H9 (cell line): ENCODE measurements around the gene APOL5. TPM values are rescaled to one million over a fixed set of nuclear protein-coding genes. Genes with fewer than 3 reads are reported as not detected.

Source experiments
- DNase-seq: peaks from one replicate; pipeline ENCODE4 v3.0.0-alpha.2; 2017
- H2AFZ ChIP-seq: one replicate; pipeline ENCODE4 v1.6.1; 2013; ENCODE audit warnings: mild to moderate bottlenecking, low read length, control low read depth, moderate library complexity
- H2AK5ac ChIP-seq: 2 replicates; pipeline ENCODE4 v1.6.1; 2013; ENCODE audit warnings: low read length, control low read depth, mixed read lengths; ENCODE audit not compliant: insufficient read length
- H2BK120ac ChIP-seq: one replicate; pipeline ENCODE4 v1.6.1; 2013; ENCODE audit warnings: low read depth, mild to moderate bottlenecking, low read length, control low read depth, inconsistent platforms; ENCODE audit not compliant: poor library complexity, severe bottlenecking
- H2BK12ac ChIP-seq: 2 replicates; pipeline ENCODE4 v1.6.1; 2013; ENCODE audit warnings: low read length, control low read depth, mixed read lengths, low read depth; ENCODE audit not compliant: insufficient read length
- H2BK15ac ChIP-seq: 2 replicates; pipeline ENCODE4 v1.6.1; 2013; ENCODE audit warnings: low read depth, low read length, control low read depth
- H2BK20ac ChIP-seq: one replicate; pipeline ENCODE4 v1.6.1; 2013; ENCODE audit warnings: low read depth, mild to moderate bottlenecking, low read length, control low read depth, inconsistent platforms; ENCODE audit not compliant: poor library complexity, severe bottlenecking
- H2BK5ac ChIP-seq: 2 replicates; pipeline ENCODE4 v1.6.1; 2013; ENCODE audit warnings: low read length, control low read depth, mixed read lengths; ENCODE audit not compliant: insufficient read length
- H3K14ac ChIP-seq: 2 replicates; pipeline ENCODE4 v1.6.1; 2013; ENCODE audit warnings: low read length, control low read depth; ENCODE audit not compliant: insufficient read depth
- H3K18ac ChIP-seq: 2 replicates; pipeline ENCODE4 v1.6.1; 2013; ENCODE audit warnings: low read depth, mild to moderate bottlenecking, mixed read lengths, low read length, control low read depth; ENCODE audit not compliant: insufficient read length
- H3K23ac ChIP-seq: 2 replicates; pipeline ENCODE4 v1.6.1; 2013; ENCODE audit warnings: low read length, control low read depth, mixed read lengths, low read depth; ENCODE audit not compliant: insufficient read length
- H3K23me2 ChIP-seq: 2 replicates; pipeline ENCODE4 v1.6.1; 2013; ENCODE audit warnings: low read depth, mild to moderate bottlenecking, mixed read lengths, low read length, control low read depth; ENCODE audit not compliant: insufficient read length, poor library complexity, severe bottlenecking
- H3K27ac ChIP-seq: 2 replicates; pipeline ENCODE4 v1.5.1; 2013; ENCODE audit warnings: low read length, control low read depth, mixed read lengths, low read depth; ENCODE audit not compliant: insufficient read length
- H3K27me3 ChIP-seq: 2 replicates; pipeline ENCODE4 v1.6.1; 2013; ENCODE audit warnings: low read length, control low read depth, inconsistent platforms; ENCODE audit not compliant: insufficient read depth
- H3K4ac ChIP-seq: 2 replicates; pipeline ENCODE4 v1.6.1; 2013; ENCODE audit warnings: low read depth, mild to moderate bottlenecking, control low read depth, inconsistent platforms, low read length, moderate library complexity
- H3K4me1 ChIP-seq: 2 replicates; pipeline ENCODE4 v1.6.1; 2013; ENCODE audit warnings: low read length, control low read depth, inconsistent platforms; ENCODE audit not compliant: insufficient read depth
- H3K4me2 ChIP-seq: 2 replicates; pipeline ENCODE4 v1.6.1; 2013; ENCODE audit warnings: low read length, control low read depth, mixed read lengths; ENCODE audit not compliant: insufficient read length, insufficient read depth
- H3K56ac ChIP-seq: 2 replicates; pipeline ENCODE4 v1.6.1; 2013; ENCODE audit warnings: low read depth, mild to moderate bottlenecking, mixed read lengths, low read length, control low read depth; ENCODE audit not compliant: insufficient read length
- H3K79me1 ChIP-seq: 2 replicates; pipeline ENCODE4 v1.6.1; 2013; ENCODE audit warnings: low read depth, mild to moderate bottlenecking, moderate library complexity, low read length, control low read depth, inconsistent platforms; ENCODE audit not compliant: insufficient read depth, poor library complexity, severe bottlenecking
- H3K79me2 ChIP-seq: 2 replicates; pipeline ENCODE4 v1.6.1; 2013; ENCODE audit warnings: low read length, control low read depth, inconsistent platforms; ENCODE audit not compliant: insufficient read depth
- H3K9ac ChIP-seq: 2 replicates; pipeline ENCODE4 v1.6.1; 2013; ENCODE audit warnings: low read length, control low read depth, mixed read lengths; ENCODE audit not compliant: insufficient read length; ENCODE audit errors: extremely low read depth
- H3K9me3 ChIP-seq: one replicate; pipeline ENCODE4 v1.6.1; 2013; ENCODE audit warnings: low read depth, low read length, inconsistent platforms; ENCODE audit not compliant: control insufficient read depth
- H3T11ph ChIP-seq: one replicate; pipeline ENCODE4 v1.6.1; 2013; ENCODE audit warnings: mild to moderate bottlenecking, low read length, control low read depth, inconsistent platforms
- H4K20me1 ChIP-seq: one replicate; pipeline ENCODE4 v1.6.1; 2013; ENCODE audit not compliant: control insufficient read depth, insufficient read length, insufficient read depth
- H4K5ac ChIP-seq: 2 replicates; pipeline ENCODE4 v1.6.1; 2013; ENCODE audit warnings: low read depth, mild to moderate bottlenecking, mixed read lengths, low read length, control low read depth; ENCODE audit not compliant: insufficient read length
- H4K8ac ChIP-seq: replicated peaks from 2 replicates; pipeline ENCODE4 v1.6.1; 2013; ENCODE audit warnings: low read length, control low read depth, mixed read lengths, low read depth; ENCODE audit not compliant: insufficient read length
- H4K91ac ChIP-seq: 2 replicates; pipeline ENCODE4 v1.6.1; 2013; ENCODE audit warnings: low read depth, mild to moderate bottlenecking, moderate library complexity, mixed read lengths, low read length, control low read depth; ENCODE audit not compliant: insufficient read length
- H3K27ac Mint-ChIP-seq, 3 experiments: 2 replicates in 2 of 3; 3 replicates in 1 of 3; pipeline ENCODE4 v1.8.0; 2020 to 2021; ENCODE audit warnings: mixed read lengths in 3 of 3, mild to moderate bottlenecking in 1 of 3, moderate library complexity in 1 of 3
- H3K27me3 Mint-ChIP-seq: 2 replicates; pipeline ENCODE4 v1.8.0; 2021; ENCODE audit warnings: low read depth, mild to moderate bottlenecking, moderate library complexity, mixed read lengths
- H3K36me3 Mint-ChIP-seq, 3 experiments: 2 replicates in 2 of 3; 3 replicates in 1 of 3; pipeline ENCODE4 v1.8.0; 2020 to 2021; ENCODE audit warnings: low read depth in 3 of 3, mixed read lengths in 3 of 3; ENCODE audit not compliant: insufficient read depth in 1 of 3
- H3K4me1 Mint-ChIP-seq, 2 experiments: 2 replicates each; pipeline ENCODE4 v1.8.0; 2020; ENCODE audit warnings: mixed read lengths in 2 of 2
- H3K4me3 Mint-ChIP-seq, 2 experiments: 2 replicates in 1 of 2; 3 replicates in 1 of 2; pipeline ENCODE4 v1.8.0; 2020 to 2021; ENCODE audit warnings: mild to moderate bottlenecking in 2 of 2, mixed read lengths in 2 of 2, moderate library complexity in 1 of 2
- H3K9me3 Mint-ChIP-seq, 2 experiments: 2 replicates in 1 of 2; 3 replicates in 1 of 2; pipeline ENCODE4 v1.8.0; 2020; ENCODE audit warnings: mild to moderate bottlenecking in 2 of 2, mixed read lengths in 2 of 2, moderate library complexity in 1 of 2
- WGBS: extraction: QIAGEN DNeasy Blood & Tissue Kit; methylation state at CpG from one replicate; pipeline ENCODE4 v1.1.7; 2013; ENCODE audit warnings: missing lambda C conversion rate, low lambda C conversion rate, mixed read lengths; ENCODE audit not compliant: insufficient read length; ENCODE audit errors: extremely low coverage; 5-methylcytosine and 5-hydroxymethylcytosine counted together
- total RNA-seq: library from RNA; stranded (reverse); gene quantifications from 2 replicates; pipeline ENCODE4 v1.2.1, GENCODE V29; 2021
- TF ChIP-seq, protein P1 (sequence below): fragments of 200-600 bp; sonication (generic); conservative IDR thresholded peaks from 3 replicates; pipeline ENCODE4 v1.8.0; 2021; ENCODE audit warnings: antibody characterized with exemption, mild to moderate bottlenecking

Gene APOL5
- total RNA-seq, 1 experiment from 2014 or later = not detected

DNA sequence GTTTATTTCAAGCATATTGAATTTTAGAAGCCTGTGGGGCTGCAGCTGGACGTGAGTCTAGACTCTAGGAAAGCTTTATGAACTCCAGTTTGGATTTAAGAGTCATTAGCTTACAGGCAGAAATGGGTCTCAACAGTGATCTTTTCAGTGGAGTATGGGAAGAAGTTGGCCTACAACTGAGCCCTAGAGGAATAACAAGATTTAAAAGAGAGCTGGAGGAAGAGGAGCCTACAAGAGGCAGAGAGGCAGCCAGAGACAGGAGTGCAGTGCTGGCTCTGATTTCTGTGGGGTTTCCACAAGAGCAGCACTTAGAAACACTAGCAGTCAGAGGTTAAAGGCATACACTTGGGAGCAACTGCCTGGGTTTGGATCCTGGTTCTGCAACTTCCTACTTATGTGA, 17.9 kb downstream of the APOL5 start:
- no peak overlapping the region for H3K4me3 Mint-ChIP-seq
- no CpG with 5 or more reads among the region's 1 CpG for WGBS
- peaks cover 6% of the 10 kb centered on the region for H3K27me3 Mint-ChIP-seq
- TF ChIP-seq, protein P1, sequence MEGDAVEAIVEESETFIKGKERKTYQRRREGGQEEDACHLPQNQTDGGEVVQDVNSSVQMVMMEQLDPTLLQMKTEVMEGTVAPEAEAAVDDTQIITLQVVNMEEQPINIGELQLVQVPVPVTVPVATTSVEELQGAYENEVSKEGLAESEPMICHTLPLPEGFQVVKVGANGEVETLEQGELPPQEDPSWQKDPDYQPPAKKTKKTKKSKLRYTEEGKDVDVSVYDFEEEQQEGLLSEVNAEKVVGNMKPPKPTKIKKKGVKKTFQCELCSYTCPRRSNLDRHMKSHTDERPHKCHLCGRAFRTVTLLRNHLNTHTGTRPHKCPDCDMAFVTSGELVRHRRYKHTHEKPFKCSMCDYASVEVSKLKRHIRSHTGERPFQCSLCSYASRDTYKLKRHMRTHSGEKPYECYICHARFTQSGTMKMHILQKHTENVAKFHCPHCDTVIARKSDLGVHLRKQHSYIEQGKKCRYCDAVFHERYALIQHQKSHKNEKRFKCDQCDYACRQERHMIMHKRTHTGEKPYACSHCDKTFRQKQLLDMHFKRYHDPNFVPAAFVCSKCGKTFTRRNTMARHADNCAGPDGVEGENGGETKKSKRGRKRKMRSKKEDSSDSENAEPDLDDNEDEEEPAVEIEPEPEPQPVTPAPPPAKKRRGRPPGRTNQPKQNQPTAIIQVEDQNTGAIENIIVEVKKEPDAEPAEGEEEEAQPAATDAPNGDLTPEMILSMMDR = no peak
- Histone ChIP-seq H3K23ac (no peak overlapping the region), H4K20me1 (no peaks in the 10 kb centered on the region), H3K4me2 (no peak overlapping the region), H3K9ac (no peak overlapping the region), H3K79me1 (no peaks in the 10 kb centered on the region), H4K5ac (no peak overlapping the region), H2BK12ac (no peak overlapping the region), H3K79me2 (no peaks in the 10 kb centered on the region), H2BK20ac (no peak overlapping the region), H4K8ac (no peak overlapping the region), H2BK5ac (no peak overlapping the region), H2AFZ (no peak overlapping the region), H3T11ph (no peak overlapping the region), H2BK15ac (no peak overlapping the region), H2AK5ac (no peak overlapping the region), H3K9me3 (no peaks in the 10 kb centered on the region), H3K14ac (no peak overlapping the region), H3K27me3 (no peaks in the 10 kb centered on the region), H4K91ac (no peak overlapping the region), H3K18ac (no peak overlapping the region), H3K56ac (no peak overlapping the region), H2BK120ac (no peak overlapping the region), H3K23me2 (no peaks in the 10 kb centered on the region), H3K4ac (no peak overlapping the region), H3K4me1 (no peaks in the 10 kb centered on the region), H3K27ac (no peak overlapping the region)
- H3K4me1 Mint-ChIP-seq = peaks cover 17 to 24% of the 10 kb centered on the region in 2 experiments
- peak overlapping the region in 1 of 3 experiments; percentile 37; a peak in 1 of 7 replicates for H3K27ac Mint-ChIP-seq
- no peak for DNase-seq
- peaks cover 14 to 25% (median 16%) of the 10 kb centered on the region in 3 experiments for H3K36me3 Mint-ChIP-seq
- H3K9me3 Mint-ChIP-seq = no peaks in the 10 kb centered on the region; a peak in 1 of 5 replicates
